Endometrial microvascular endothelial cells (primary cell): ENCODE measurements around the gene MAP3K8. TPM values are rescaled to one million over a fixed set of nuclear protein-coding genes. Genes with fewer than 3 reads are reported as not detected.
"Not testable (repeated sequence)": the region's sequence is repeated elsewhere in the genome, so short reads cannot be mapped to it uniquely, and the experiment has no call there.

Source experiments
- in situ Hi-C: cut with HindIII; loops from 2 replicates; pipeline ENCODE4 v1.10.0; 2017; ENCODE audit warnings: low sequenced_read_pairs, low pct_unique_long_range_greater_than_20kb; ENCODE audit errors: inconsistent ontology term
- total RNA-seq: library from RNA; depleted of rRNA; stranded (reverse); fragments of >200 nt; gene quantifications from one replicate; pipeline ENCODE4 v1.2.3, GENCODE V29; 2015; ENCODE audit errors: inconsistent ontology term

Gene MAP3K8
- total RNA-seq, 1 donor from 2014 or later: not detected

- in situ Hi-C loops: not testable (repeated sequence)
Observed at GRCh38 chr10:30475515-30475914, 41.5 kb downstream of the MAP3K8 start.

GRCh38 chr10:30476511-30477155 is 42.6 kb downstream of the MAP3K8 start:
- in situ Hi-C loops: no loop called here

- in situ Hi-C loops: not testable (repeated sequence)
Observed at GRCh38 chr10:30479513-30479912, 45.5 kb downstream of the MAP3K8 start.

- in situ Hi-C loops: no loop called here
Observed at GRCh38 chr10:30481603-30482002, 47.6 kb downstream of the MAP3K8 start.

GRCh38 chr10:30488316-30488715 is 54.3 kb downstream of the MAP3K8 start:
- in situ Hi-C loops: no loop called here

- in situ Hi-C loops: no loop called here
Observed at GRCh38 chr10:30489346-30489745, 55.4 kb downstream of the MAP3K8 start.

- in situ Hi-C loops: no loop called here
Observed at GRCh38 chr10:30490289-30491000, 56.5 kb downstream of the MAP3K8 start.

GRCh38 chr10:30491204-30491915 is 57.4 kb downstream of the MAP3K8 start:
- in situ Hi-C loops: no loop called here

- in situ Hi-C loops: no loop called here
Observed at GRCh38 chr10:30491916-30492515, 58.0 kb downstream of the MAP3K8 start.

GRCh38 chr10:30493609-30494530 is 59.9 kb downstream of the MAP3K8 start:
- in situ Hi-C loops: no loop called here

GRCh38 chr10:30494558-30494957 is 60.6 kb downstream of the MAP3K8 start:
- in situ Hi-C loops: no loop called here

GRCh38 chr10:30495687-30496086 is 61.7 kb downstream of the MAP3K8 start:
- in situ Hi-C loops: no loop called here

GRCh38 chr10:30499816-30500215 is 65.8 kb downstream of the MAP3K8 start:
- in situ Hi-C loops: no loop called here

GRCh38 chr10:30500534-30500933 is 66.5 kb downstream of the MAP3K8 start:
- in situ Hi-C loops: no loop called here

- in situ Hi-C loops: no loop called here
Observed at GRCh38 chr10:30500963-30501504, 67.0 kb downstream of the MAP3K8 start.

GRCh38 chr10:30502266-30503060 is 68.5 kb downstream of the MAP3K8 start:
- in situ Hi-C loops: no loop called here

GRCh38 chr10:30503700-30504266 is 69.8 kb downstream of the MAP3K8 start:
- in situ Hi-C loops: no loop called here
